Heart right ventricle (tissue), 16 donors: ENCODE data around the gene KRT8. TPM values are rescaled to one million over a fixed set of nuclear protein-coding genes. Genes with fewer than 3 reads are reported as not detected.

Source experiments
- ATAC-seq, 8 donors: fragments of 200-7000 bp; cut with Tn5 transposase; one replicate each; pipeline ENCODE4 v1.9.1; 2020; ENCODE audit warnings: mild to moderate bottlenecking in 8 of 8, moderate library complexity in 8 of 8, moderate number of reproducible peaks in 1 of 8
- DNase-seq, 2 donors: peaks; one replicate each; pipeline ENCODE4 v3.0.0-alpha.2; 2020
- H3K27ac ChIP-seq, 10 donors: fragments of 200-600 bp; sonication (generic) in 2 of 10; one replicate each; pipeline versions ENCODE4 v1.5.0 to v1.8.0; 2020 to 2022; ENCODE audit warnings: mild to moderate bottlenecking in 3 of 10
- H3K27me3 ChIP-seq, 7 donors: fragments of 200-600 bp; one replicate each; pipeline ENCODE4 v1.8.0; 2021 to 2022; ENCODE audit warnings: mild to moderate bottlenecking in 2 of 7
- H3K36me3 ChIP-seq, 9 donors: fragments of 200-600 bp; sonication (generic) in 1 of 9; one replicate each; pipeline versions ENCODE4 v1.5.0 to v1.8.0; 2020 to 2022; ENCODE audit warnings: mild to moderate bottlenecking in 2 of 9
- H3K4me1 ChIP-seq, 9 donors: fragments of 200-600 bp; sonication (generic) in 1 of 9; one replicate each; pipeline versions ENCODE4 v1.5.0 to v1.8.0; 2020 to 2022; ENCODE audit warnings: mild to moderate bottlenecking in 4 of 9
- H3K4me3 ChIP-seq, 10 donors: fragments of 200-600 bp; sonication (generic) in 2 of 10; one replicate each; pipeline versions ENCODE4 v1.5.0 to v1.8.0; 2020 to 2022; ENCODE audit warnings: mild to moderate bottlenecking in 7 of 10, moderate library complexity in 2 of 10
- H3K9me3 ChIP-seq, 11 donors: fragments of 200-600 bp in 10 of 11; sonication (generic) in 2 of 11; one replicate each; pipeline versions ENCODE4 v1.5.0 to v1.8.0; 2013 to 2022; ENCODE audit warnings: mild to moderate bottlenecking in 2 of 11, control low read depth in 1 of 11, moderate library complexity in 1 of 11
- WGBS, 2 donors: extraction: QIAGEN DNeasy Blood & Tissue Kit; methylation state at CpG; one replicate each; pipeline ENCODE4 v1.1.7; 2013; ENCODE audit warnings: inconsistent platforms in 1 of 2; 5-methylcytosine and 5-hydroxymethylcytosine counted together
- intact Hi-C, 10 donors: fragments of 100-400 bp; cut with DNase I; formaldehyde crosslinking; loops; one replicate each; pipeline versions ENCODE4 v1.11.1 to v1.14.2; 2022
- polyA plus RNA-seq, 2 donors: library from polyadenylated mRNA; stranded (reverse); fragments of 200-250 nt; gene quantifications; one replicate each; pipeline ENCODE4 v1.2.3, GENCODE V29; 2013
- total RNA-seq, 10 donors: library from RNA; stranded (reverse); fragmentation: NEBNext Ultra II Directional in 3 of 10; extraction: Animal tissue kit (Norgen Biotek cat#: 25700) in 3 of 10; gene quantifications; one replicate each; pipeline versions ENCODE4 v1.2.1 to v1.2.4, GENCODE V29; 2021 to 2023
- TF ChIP-seq, protein P1 (sequence below), 9 donors: fragments of 200-600 bp; sonication (generic) in 2 of 9; IDR thresholded peaks; one replicate each; pipeline versions ENCODE4 v1.5.0 to v1.8.0; 2021 to 2022; ENCODE audit warnings: antibody characterized with exemption in 9 of 9, mild to moderate bottlenecking in 5 of 9, moderate library complexity in 1 of 9
- donor health status: Arrhythmogenic right ventricular cardiomyopathy.
- donor health status: ischemic (EF 13 %, LVEDD 7.1; RV severe dilation, severe dysfunction).
- donor health status: healthy with polysubstance abuse.
- donor health status: DM: no; HTN: yes; CAD: no.
- donor health status: DM: no; HTN: no; CAD: no.
- donor health status: ischemic (EF 25% LVEDD 6.9; RV normal size, moderate dysfunction).
- donor health status: ischemic (EF 25% LVEDD 5.7; RV mildly dilated, moderate dysfunction).
- donor health status: healthy.
- donor health status: DM: yes; HTN: yes; CAD: no.
- donor health status: Ischemic cardiomyopathy.
- donor health status: ischemic (EF 35%, LVEDD 5.7; RV mildly dilated, moderate dysfunction).
- donor health status: nonischemic (EF 11% LVEDD 7.7; RV severe dilation, severe dysfunction).
- donor health status: DM: yes; HTN: yes; CAD: no.
- donor health status: PGD.
- donor health status: ischemic (EF 29% LVEDD 5.4; RV normal size, mild dysfunction).
- donor health status: nonischemic (EF 23%, LVEDD 6.1; RV moderate dilation, normal function).

Gene KRT8
- total and polyA plus RNA-seq, 12 donors, result 52.1 to 161 (median 112) TPM

DNA sequence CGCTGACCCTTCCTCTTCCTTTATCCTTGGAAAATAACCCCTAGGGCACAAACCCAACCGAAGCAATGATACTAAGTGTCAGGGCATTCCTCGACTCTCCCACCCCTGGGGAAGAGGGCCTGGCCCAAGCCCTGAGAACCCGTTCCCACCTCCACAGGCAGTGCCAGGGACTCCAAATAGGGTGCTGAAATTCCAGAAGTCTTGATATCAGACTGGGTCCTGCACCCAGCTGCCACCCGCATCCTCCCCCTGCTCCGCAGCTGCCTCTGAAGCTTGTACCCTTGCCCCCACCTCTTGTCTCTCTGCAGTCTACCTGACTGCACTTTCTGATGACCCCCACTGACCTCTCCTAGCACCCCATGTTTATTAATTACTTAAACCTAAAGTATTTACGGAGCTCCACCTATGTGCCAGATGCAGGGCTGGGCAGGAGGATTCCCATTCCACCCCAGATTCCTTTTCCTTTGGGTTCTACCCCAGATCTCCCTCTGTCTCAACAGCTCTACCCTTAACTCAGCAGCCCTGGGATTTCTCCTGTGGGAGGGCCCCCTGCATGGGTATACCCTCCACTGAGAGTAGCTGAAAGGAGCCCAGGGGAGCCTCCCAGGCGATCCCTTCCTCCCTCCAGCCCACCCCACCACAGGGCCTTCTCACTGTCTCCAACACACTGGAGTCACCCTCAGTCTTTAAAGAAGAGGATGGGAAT, 40.0 kb upstream of the KRT8 start:
- no peak for DNase-seq
- TF ChIP-seq, protein P1, sequence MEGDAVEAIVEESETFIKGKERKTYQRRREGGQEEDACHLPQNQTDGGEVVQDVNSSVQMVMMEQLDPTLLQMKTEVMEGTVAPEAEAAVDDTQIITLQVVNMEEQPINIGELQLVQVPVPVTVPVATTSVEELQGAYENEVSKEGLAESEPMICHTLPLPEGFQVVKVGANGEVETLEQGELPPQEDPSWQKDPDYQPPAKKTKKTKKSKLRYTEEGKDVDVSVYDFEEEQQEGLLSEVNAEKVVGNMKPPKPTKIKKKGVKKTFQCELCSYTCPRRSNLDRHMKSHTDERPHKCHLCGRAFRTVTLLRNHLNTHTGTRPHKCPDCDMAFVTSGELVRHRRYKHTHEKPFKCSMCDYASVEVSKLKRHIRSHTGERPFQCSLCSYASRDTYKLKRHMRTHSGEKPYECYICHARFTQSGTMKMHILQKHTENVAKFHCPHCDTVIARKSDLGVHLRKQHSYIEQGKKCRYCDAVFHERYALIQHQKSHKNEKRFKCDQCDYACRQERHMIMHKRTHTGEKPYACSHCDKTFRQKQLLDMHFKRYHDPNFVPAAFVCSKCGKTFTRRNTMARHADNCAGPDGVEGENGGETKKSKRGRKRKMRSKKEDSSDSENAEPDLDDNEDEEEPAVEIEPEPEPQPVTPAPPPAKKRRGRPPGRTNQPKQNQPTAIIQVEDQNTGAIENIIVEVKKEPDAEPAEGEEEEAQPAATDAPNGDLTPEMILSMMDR (IDR thresholded peaks at IDR 0.05), result no peak
- H3K4me3 ChIP-seq, result no peak overlapping the region
- H3K36me3 ChIP-seq, result no peaks in the 10 kb centered on the region
- peaks cover 0 to 25% (median 4%) of the 10 kb centered on the region in 9 donors for H3K4me1 ChIP-seq
- intact Hi-C loops, result no loop called here
- WGBS, 2 donors, result 89 to 93% methylated on average over 8 of the region's 8 CpGs
- H3K27ac ChIP-seq, result no peak overlapping the region
- H3K9me3 ChIP-seq, result peaks cover 0 to 3% (median 0%) of the 10 kb centered on the region in 11 donors
- no peak for ATAC-seq
- peaks cover 0 to 20% (median 9%) of the 10 kb centered on the region in 7 donors for H3K27me3 ChIP-seq

DNA sequence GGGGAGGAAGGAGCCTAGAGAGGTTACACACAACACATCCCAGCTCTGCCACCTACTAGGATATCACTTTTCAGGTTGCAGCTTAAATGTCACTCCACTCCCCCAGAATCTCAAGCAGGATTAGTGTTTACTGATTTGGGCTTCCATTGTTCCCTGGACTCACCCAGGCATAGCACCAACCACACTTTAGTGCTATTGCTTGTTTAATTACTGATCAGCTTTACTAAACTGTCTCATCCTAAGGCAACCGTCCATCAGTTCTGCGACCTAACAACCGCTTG, 38.0 kb upstream of the KRT8 start:
- intact Hi-C loops, result no loop called here

DNA sequence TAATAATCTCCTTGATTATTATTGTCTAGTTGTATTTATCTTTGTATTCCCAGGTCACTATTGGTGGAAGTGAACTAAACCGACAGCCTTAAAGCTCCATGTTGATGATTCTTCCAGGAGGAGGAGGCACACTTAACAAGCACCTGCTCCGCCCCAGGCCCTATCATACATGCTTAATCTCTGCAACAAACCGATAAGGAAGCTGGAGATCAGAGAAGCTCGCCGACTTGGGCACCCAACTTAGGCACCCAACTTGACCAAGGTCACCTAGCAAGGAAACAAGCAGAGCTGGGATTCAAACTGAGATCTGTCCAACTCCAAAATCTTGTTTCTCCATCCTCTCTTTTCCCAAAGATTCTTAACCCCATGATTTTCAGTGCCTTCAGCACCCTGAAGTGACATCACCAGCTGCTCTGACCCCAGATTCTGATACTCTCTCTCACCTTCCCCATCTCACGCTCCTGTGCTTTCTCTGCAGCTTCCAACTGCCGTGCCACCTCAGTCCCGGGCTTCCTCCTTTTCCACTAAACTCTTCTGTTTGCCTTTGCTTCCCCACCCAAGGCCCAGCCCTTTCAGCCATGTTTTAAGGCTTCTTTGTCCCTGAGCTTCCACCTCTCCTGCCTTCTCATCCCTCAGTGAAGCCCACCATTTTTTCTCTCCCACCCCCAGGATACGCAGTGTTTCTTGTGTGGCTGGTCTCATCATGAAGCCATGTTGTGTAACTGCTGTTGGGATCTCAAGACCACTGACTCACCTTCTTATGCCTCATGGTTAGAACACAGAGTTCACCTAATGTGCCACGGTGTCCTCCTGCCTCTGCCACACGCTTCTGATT, 37.4 kb upstream of the KRT8 start:
- 87% methylated on average over 11 of the region's 11 CpGs for WGBS, 2 donors
- peaks cover 0 to 8% (median 0%) of the 10 kb centered on the region in 11 donors for H3K9me3 ChIP-seq
- no peak overlapping the region for H3K27ac ChIP-seq
- DNase-seq (no peak), ATAC-seq (no peak)
- no peaks in the 10 kb centered on the region for H3K36me3 ChIP-seq
- intact Hi-C loops, result no loop called here
- no peaks in the 10 kb centered on the region for H3K27me3 ChIP-seq
- no peak overlapping the region for H3K4me3 ChIP-seq
- TF ChIP-seq, protein P1 (IDR thresholded peaks at IDR 0.05), result no peak
- H3K4me1 ChIP-seq, result peaks cover 0 to 13% (median 0%) of the 10 kb centered on the region in 9 donors

More for the DNA sequence above, 38.0 kb upstream of the KRT8 start:
- Histone ChIP-seq H3K4me1 (peaks cover 0 to 13% (median 0%) of the 10 kb centered on the region in 9 donors), H3K4me3 (no peak overlapping the region), H3K36me3 (no peaks in the 10 kb centered on the region), H3K27ac (no peak overlapping the region), H3K9me3 (peaks cover 0 to 8% (median 0%) of the 10 kb centered on the region in 11 donors), H3K27me3 (no peaks in the 10 kb centered on the region)
- ATAC-seq (no peak), DNase-seq (no peak)
- WGBS, 2 donors, result 87 to 92% methylated on average over 3 of the region's 3 CpGs
- TF ChIP-seq, protein P1 (IDR thresholded peaks at IDR 0.05), result no peak

DNA sequence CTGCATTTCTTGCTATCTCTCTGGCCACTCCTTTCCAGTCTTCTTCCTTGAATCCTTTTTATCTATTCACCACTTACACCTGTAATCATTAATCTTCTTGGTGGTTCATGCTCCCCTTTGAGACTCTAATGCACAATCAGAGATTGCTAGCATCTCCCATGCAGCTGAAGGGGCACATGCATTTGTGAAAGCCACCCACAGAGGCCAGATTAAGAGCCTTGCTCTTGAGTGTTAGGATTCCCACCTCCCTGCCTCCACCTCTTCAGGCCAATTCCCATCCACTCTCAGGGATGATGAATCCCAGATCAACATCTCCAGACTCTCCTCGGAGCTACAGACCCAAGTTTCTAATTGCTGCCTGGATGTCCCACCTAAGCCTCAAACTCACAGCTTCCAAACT, 24.7 kb upstream of the KRT8 start:
- Histone ChIP-seq H3K36me3 (no peaks in the 10 kb centered on the region), H3K9me3 (no peaks in the 10 kb centered on the region), H3K27me3 (no peaks in the 10 kb centered on the region), H3K4me3 (no peak overlapping the region), H3K27ac (no peak overlapping the region), H3K4me1 (peaks cover 0 to 31% (median 21%) of the 10 kb centered on the region in 9 donors)
- ATAC-seq, result no peak
- 37 to 51% methylated on average over 1 of the region's 1 CpG for WGBS, 2 donors
- TF ChIP-seq, protein P1 (IDR thresholded peaks at IDR 0.05), result no peak
- intact Hi-C loops, result loop anchor here in 1 of 10 donors (5.0 kb wide), 1 partner anchor 42 kb away; no protein-coding TSS in a partner anchor
- DNase-seq, result no peak
